Stimulated activated naive CD4-positive, alpha-beta T cell treated with Interleukin-2 at 50 U/mL for 16 hours (primary cell): Measurements from ENCODE around the gene TAF5.
A peak's percentile ranks its signal among the peaks of the same experiment; 100 is the strongest.
"Not testable (repeated sequence)": the region's sequence is repeated elsewhere in the genome, so short reads cannot be mapped to it uniquely, and the experiment has no call there.

ENCODE experiments used
- DNase-seq: peaks from one replicate; lab custom pipeline; 2025; lab: John Stamatoyannopoulos, UW

TAF5 gene

DNA sequence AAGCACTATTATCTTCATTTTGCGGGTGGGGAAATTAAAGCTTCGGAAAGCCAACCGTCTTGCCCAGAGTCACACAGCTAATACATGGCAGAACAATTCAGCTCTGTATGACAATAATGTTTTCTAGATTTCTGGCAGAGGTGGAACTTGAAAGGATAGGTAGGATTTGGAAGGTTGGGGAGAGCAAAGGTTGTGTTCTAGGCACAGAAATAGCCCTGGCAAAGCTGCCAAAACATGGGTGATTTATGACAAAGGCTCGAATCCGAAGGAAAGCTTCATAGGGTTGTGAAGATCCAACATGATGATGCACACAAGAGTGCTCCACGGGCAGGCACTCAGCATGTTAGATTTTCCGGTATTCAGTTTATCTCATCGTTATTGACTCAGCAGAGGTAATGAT, 47.8 kb downstream of the TAF5 start:
- DNase-seq: no peak

DNA sequence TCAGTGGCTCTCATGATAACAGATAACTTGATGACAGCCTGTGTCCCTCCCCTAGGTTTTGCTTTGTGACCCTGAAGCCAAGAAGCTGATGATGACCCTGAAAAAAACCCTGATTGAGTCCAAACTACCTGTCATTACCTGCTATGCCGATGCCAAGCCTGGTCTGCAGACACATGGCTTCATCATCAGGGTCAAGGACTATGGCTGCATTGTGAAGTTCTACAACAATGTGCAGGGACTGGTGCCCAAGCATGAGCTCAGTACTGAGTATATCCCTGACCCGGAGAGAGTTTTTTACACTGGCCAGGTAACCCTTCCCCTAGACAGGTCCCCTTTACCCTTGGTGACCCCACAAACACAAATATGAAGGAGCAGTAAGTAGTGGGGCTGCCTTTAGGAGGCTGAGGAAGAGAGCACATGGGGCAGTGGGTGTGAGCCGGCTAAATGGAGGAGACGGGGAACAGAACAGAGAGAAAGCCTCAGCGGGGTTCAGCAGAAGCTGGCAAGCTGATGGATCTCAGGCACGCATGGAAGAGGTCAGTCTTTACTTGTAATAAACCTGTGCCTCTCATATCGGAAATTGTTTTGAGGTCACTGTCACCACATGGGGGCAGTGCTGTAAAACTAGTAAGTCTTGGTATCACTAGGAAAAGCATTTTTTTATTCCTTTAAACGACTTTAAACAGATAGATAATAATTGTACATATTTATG, 48.8 kb downstream of the TAF5 start:
- DNase-seq: peak; percentile 18

DNA sequence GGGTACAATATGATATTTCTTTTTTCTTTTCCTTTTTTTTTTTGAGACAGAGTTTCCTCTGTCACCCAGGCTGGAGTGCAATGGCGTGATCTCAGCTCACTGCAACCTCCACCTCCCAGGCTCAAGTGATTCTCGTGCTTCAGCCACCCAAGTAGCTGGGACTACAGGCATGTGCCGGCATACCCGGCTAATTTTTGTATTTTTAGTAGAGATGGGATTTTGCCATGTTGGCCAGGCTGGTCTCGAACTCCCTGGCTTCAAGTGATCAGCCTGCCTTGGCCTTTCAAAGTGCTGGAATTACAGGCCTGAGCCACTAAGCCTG, 49.3 kb downstream of the TAF5 start:
- DNase-seq: not testable (repeated sequence)

DNA sequence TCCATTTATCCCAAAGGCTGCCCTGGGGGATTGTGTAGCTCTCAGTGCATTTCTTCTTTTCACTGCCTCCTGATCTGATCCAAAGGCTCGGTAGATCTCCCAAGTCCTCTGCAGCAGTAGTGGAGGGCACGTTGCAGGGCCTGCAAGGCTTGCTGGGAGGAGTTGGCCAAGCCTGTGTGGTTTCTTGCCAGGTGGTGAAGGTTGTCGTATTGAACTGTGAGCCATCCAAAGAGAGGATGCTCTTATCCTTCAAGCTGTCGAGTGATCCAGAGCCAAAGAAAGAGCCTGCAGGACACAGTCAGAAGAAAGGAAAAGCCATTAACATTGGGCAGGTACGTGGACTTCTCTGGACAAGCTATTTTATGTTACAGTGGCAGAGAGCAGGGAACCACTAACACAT, 49.8 kb downstream of the TAF5 start:
- DNase-seq: no peak

DNA sequence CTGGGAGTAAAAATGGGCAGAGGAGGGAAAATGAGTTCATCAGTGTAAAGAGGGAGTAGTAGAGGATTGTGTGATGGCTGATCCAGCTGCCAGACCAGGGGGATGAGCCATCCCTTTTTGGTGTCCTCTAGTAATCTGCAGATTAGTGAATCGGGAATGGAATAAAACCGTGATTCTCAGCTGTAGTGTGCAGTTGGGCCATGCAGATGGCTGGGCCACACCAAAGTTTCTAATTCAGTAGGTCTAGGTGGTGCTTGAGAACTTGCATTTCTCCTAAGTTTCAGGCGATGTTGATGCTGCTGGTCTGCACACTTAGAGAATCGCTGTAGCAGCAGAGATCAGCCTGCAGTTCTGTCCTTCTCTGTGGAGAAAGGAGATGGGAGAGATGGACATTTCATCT, 51.3 kb downstream of the TAF5 start:
- DNase-seq: no peak

DNA sequence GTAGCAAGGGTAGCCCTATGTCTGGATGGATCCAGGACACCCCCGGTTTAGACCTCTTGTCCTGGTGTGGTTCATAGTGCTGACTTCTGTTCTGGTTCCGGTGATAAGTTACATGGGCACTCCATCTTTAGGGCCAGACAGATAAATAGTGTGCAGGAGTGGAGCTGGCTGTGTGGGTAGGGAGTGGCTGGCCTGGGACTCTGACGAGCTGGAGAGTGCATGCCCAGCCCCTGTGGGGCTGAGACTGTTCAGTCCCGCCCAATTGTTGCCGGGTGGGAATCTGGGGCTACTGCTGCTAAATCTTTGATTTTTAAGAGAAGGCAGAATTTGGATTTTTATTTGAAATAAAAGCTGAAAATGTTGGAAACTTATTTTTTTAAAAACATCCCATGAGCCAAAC, 56.0 kb downstream of the TAF5 start:
- DNase-seq: no peak

DNA sequence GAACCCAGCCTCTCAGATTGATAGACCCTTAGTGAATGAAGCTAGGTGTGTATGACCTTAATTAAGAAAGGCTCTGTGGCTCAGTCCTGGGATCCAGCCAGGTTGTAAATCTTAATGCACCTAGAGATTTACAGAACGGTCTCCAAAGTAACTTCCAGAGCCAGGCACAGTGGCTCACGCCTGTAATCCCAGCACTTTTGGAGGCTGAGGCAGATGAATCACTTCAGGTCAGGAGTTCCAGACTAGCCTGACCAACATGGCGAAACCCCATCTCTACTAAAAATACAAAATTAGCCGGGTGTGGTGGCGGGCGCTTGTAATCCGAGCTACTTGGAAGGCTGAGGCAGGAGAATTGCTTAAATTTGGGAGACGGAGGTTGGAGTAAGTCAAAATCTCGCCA, 60.1 kb downstream of the TAF5 start:
- DNase-seq: no peak

DNA sequence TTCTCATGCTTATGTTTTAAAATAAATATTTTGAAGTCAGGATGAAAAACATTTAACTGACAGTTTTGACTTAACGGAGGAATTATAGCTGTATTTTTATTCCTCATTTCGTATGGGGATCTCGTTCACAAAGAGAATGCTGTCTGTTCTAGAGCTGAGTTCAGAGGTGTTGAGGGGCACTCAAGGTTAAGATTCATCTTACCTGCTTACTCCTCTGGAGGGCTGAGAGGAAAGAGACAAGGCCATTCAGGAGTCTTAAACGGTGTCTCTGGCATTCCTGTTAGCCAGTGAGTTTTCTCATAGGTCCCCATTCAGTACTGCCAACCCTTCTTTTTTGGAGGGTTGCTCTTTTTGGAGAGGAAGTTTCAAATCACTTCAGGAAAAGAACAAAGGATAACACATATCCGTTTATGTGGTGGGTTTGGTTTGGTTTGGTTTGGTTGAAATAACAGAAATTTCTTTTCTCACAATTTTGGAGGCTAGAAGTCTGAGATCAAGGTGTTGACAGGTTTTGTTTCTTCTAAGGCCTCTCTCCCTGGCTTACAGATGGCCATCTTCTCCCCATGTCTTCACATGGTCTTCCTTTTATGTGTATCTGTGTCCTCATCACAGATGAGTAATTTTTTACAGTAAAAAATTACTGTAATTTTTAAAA, 61.3 kb downstream of the TAF5 start:
- DNase-seq: no peak

DNA sequence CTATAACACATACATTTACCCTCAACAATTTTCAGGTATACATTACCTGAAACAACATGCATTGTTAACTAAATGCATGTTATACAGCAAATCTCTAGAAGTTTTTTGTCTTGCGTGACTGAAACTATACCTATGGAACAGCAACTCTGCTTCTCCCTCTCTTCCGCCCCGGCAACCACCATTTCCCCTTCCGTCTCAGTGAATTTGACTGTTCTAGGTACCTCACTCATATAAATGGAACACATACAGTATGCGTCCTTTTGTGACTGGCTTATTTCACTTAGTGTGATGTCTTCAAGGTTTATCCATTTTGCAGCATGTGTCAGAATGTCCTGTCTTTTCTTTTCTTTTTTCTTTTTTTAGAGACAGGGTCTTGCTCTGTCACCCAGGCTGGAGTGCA, 61.9 kb downstream of the TAF5 start:
- no peak for DNase-seq

DNA sequence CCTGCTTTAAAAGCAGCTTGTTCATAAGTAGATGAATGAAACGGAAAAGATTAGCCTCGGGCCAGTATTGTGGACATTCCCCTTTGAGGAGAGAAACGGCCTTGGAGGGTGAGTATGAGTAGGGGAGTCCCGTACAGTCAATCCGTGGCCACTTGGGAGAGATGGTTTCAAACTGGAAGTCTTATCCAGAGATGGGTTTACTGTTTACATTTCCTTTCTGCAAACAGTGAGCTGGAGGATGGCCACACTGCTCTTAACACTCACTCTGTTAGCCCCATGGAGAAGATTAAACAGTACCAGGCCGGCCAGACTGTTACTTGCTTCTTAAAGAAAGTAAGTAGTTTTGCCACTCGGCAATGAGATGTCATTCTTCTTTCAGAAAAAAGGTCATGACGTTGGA, 64.1 kb downstream of the TAF5 start:
- no peak for DNase-seq

DNA sequence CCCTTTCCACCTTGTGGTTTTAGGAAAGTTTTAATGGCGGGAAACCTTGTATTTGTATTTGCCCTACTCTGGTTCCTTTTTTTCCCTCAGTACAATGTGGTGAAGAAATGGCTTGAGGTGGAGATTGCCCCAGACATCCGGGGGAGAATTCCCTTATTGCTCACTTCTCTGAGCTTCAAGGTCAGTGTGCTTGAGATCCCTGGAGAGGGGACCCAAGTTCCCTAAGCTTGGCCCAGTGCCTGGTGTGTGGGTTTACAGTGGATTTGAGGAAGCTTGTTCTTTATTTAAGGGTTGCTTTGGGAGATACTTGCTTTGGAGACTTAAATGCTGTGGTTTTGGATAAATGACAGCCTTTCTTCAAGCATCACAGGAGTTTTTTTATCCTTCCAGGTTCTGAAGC, 66.1 kb downstream of the TAF5 start:
- no peak for DNase-seq
